Right renal pelvis (tissue), 4 donors: ENCODE measurements around the gene CAPS2. TPM values are rescaled to one million over a fixed set of nuclear protein-coding genes. Genes with fewer than 3 reads are reported as not detected.

Experiments
- polyA plus RNA-seq, 4 donors: library from polyadenylated mRNA; unstranded; fragments of 120-200 nt; gene quantifications; one replicate each; pipeline ENCODE4 v1.2.1, GENCODE V29; 2013; ENCODE audit not compliant: insufficient read length in 4 of 4

The CAPS2 gene
- polyA plus RNA-seq, 4 donors, result 6.7 to 9.8 (median 8.5) TPM

Other genes starting within 250 kb of the CAPS2 start
- gene KCNC2, start 120.5 kb downstream of the CAPS2 start, polyA plus RNA-seq, result under 1 TPM; 0.51 to 0.66 (median 0.57) TPM
- gene GLIPR1L1, start 4.3 kb upstream of the CAPS2 start, polyA plus RNA-seq, result under 1 TPM; 0.27 to 0.51 (median 0.38) TPM
- gene GLIPR1L2, start 60.8 kb upstream of the CAPS2 start, polyA plus RNA-seq, result 1 to 10 TPM; 2.9 to 4.7 (median 3.2) TPM
- 10 to 100 TPM; 13.8 to 20.6 (median 18.9) TPM for gene GLIPR1, start 150.4 kb upstream of the CAPS2 start, polyA plus RNA-seq
- gene KRR1, start 181.3 kb upstream of the CAPS2 start, polyA plus RNA-seq, result 100 to 1,000 TPM in 1 of 4 donors, 10 to 100 TPM in 3; 74.6 to 113 (median 95.5) TPM